K562 (cell line): ENCODE data around the gene UCK1. TPM values are rescaled to one million over a fixed set of nuclear protein-coding genes. Genes with fewer than 3 reads are reported as not detected.

Experiments
- ATAC-seq: fragments of 200-7000 bp; cut with Tn5 transposase; 3 replicates; pipeline ENCODE4 v1.9.1; 2020; ENCODE audit warnings: moderate library complexity
- BruUV-seq: library from RNA; stranded (reverse); fragments of 400-500 nt; replicated peaks from 2 replicates; lab custom pipeline; 2021; lab: Mats Ljungman, UMichigan
- CTCF ChIA-PET: fragments of 300-600 bp; formaldehyde crosslinking; extraction: SDS; loops from one replicate; lab custom pipeline; 2021; ENCODE audit warnings: low intra/inter-chr PET ratio; lab: Yijun Ruan, JAX
- POLR2A ChIA-PET: fragments of 300-600, 350-650 bp; sonication (Branson Sonifier 250); formaldehyde crosslinking; extraction: SDS; loops from one replicate; lab custom pipeline; 2021; ENCODE audit warnings: antibody characterized with exemption, inconsistent platforms; lab: Yijun Ruan, JAX
- DNase-seq, 4 experiments: peaks; one replicate each; pipeline versions ENCODE4 v3.0.0 to v3.0.0-alpha.2; 2011 to 2018; ENCODE audit warnings: low spot score in 3 of 4, mixed read lengths in 3 of 4; ENCODE audit errors: extremely low read depth in 1 of 4
- FAIRE-seq: peaks from 2 replicates; lab custom pipeline; 2011; peaks lifted over from hg19 to GRCh38; lab: Jason Lieb, UNC
- H2AFZ ChIP-seq: 2 replicates; pipeline ENCODE4 v1.6.0; 2011; ENCODE audit warnings: low read depth, low read length, control low read depth, inconsistent platforms
- H3K27ac ChIP-seq: fragments of 200-600 bp; 3 replicates; pipeline ENCODE4 v1.8.0; 2011; ENCODE audit warnings: low read depth, mild to moderate bottlenecking, control low read depth, inconsistent platforms, low read length, moderate library complexity, mixed read lengths; ENCODE audit errors: extremely low read depth
- H3K27me3 ChIP-seq, 2 experiments: fragments of 300-600 bp in 1 of 2; 2 replicates in 1 of 2; 3 replicates in 1 of 2; pipeline versions ENCODE4 v1.6.0 to v1.8.0; 2011; ENCODE audit warnings: inconsistent platforms in 2 of 2, low read length in 2 of 2, mild to moderate bottlenecking in 1 of 2, mixed read lengths in 1 of 2, moderate library complexity in 1 of 2; ENCODE audit not compliant: control insufficient read depth in 2 of 2, insufficient read depth in 2 of 2
- H3K36me3 ChIP-seq: fragments of 300-600 bp; 3 replicates; pipeline ENCODE4 v1.8.0; 2011; ENCODE audit warnings: mild to moderate bottlenecking, low read length, inconsistent platforms; ENCODE audit not compliant: control insufficient read depth, insufficient read depth
- H3K4me1 ChIP-seq, 2 experiments: fragments of 200-600 bp in 1 of 2; replicated peaks in 1 of 2; 2 replicates in 1 of 2; 3 replicates in 1 of 2; pipeline versions ENCODE4 v1.5.1 to v1.8.0; 2011; ENCODE audit warnings: inconsistent platforms in 2 of 2, low read length in 2 of 2, mild to moderate bottlenecking in 1 of 2, mixed read lengths in 1 of 2, moderate library complexity in 1 of 2; ENCODE audit not compliant: control insufficient read depth in 2 of 2, insufficient read depth in 2 of 2
- H3K4me2 ChIP-seq: 2 replicates; pipeline ENCODE4 v1.6.1; 2011; ENCODE audit warnings: low read length, control low read depth, inconsistent platforms, mixed read lengths; ENCODE audit not compliant: insufficient read depth
- H3K4me3 ChIP-seq: fragments of 200-600 bp; sonication (generic), shearing (Covaris generic); 2 replicates; pipeline ENCODE4 v1.5.1; 2016; ENCODE audit warnings: control low read depth, inconsistent platforms
- H3K79me2 ChIP-seq: fragments of 200-600 bp; 3 replicates; pipeline ENCODE4 v1.8.0; 2011; ENCODE audit warnings: low read length, inconsistent platforms; ENCODE audit not compliant: control insufficient read depth, insufficient read depth
- H3K9ac ChIP-seq, 2 experiments: 2 replicates each; pipeline versions ENCODE4 v1.6.0 to v1.6.1; 2011; ENCODE audit warnings: low read depth in 2 of 2, low read length in 2 of 2, control low read depth in 1 of 2, inconsistent platforms in 1 of 2, mild to moderate bottlenecking in 1 of 2, mixed read lengths in 1 of 2; ENCODE audit not compliant: insufficient read depth in 1 of 2
- H3K9me1 ChIP-seq: one replicate; pipeline ENCODE4 v1.6.0; 2011; ENCODE audit warnings: inconsistent platforms, mild to moderate bottlenecking, low read length, moderate library complexity; ENCODE audit not compliant: control insufficient read depth, insufficient read depth
- H3K9me3 ChIP-seq: replicated peaks from 2 replicates; pipeline ENCODE4 v1.5.1; 2011; ENCODE audit warnings: low read depth, low read length, inconsistent platforms; ENCODE audit not compliant: control insufficient read depth, insufficient read depth
- H4K20me1 ChIP-seq: replicated peaks from 2 replicates; pipeline ENCODE4 v1.6.1; 2011; ENCODE audit warnings: low read length, inconsistent platforms, mixed read lengths; ENCODE audit not compliant: control insufficient read depth, insufficient read depth
- HDAC6 ChIP-seq: IDR thresholded peaks from 2 replicates; pipeline ENCODE4 v1.6.1; 2012; ENCODE audit warnings: low read depth, mild to moderate bottlenecking, control low read depth, inconsistent platforms, low read length, moderate library complexity
- RFX1 ChIP-seq: fragments of 450-650 bp; IDR thresholded peaks from 2 replicates; pipeline ENCODE4 v1.6.1; 2016; ENCODE audit warnings: mild to moderate bottlenecking, moderate library complexity
- ZNF586 ChIP-seq: fragments of 450-650 bp; formaldehyde crosslinking; conservative IDR thresholded peaks from 2 replicates; pipeline ENCODE4 v1.4.0; 2020; ENCODE audit warnings: mild to moderate bottlenecking, moderate library complexity
- WGBS: fragments of 100-300 bp; shearing (Covaris generic); methylation state at CpG from one replicate; pipeline ENCODE4 v1.1.6; 2016; ENCODE audit warnings: low coverage, mixed read lengths; ENCODE audit not compliant: insufficient coverage; ENCODE audit errors: missing lambda C conversion rate; 5-methylcytosine and 5-hydroxymethylcytosine counted together
- in situ Hi-C: fragments of 300-500 bp; cut with MboI; formaldehyde crosslinking; loops from 4 replicates; pipeline ENCODE4 v1.15.0; 2018; ENCODE audit warnings: inconsistent platforms, mixed read lengths
- intact Hi-C: fragments of 100-400 bp; cut with micrococcal nuclease; formaldehyde crosslinking; loops from 2 replicates; pipeline ENCODE4 v1.14.2; 2022
- polyA plus RNA-seq, 8 experiments: library from polyadenylated mRNA; depleted of rRNA in 4 of 8; stranded (reverse) in 5 of 8; unstranded in 3 of 8; fragments of >200 nt; fragmentation: Nextera tagmentation in 2 of 8; fragmentation: Illumina TruSeq in 1 of 8; extraction: Ambion mirVana in 2 of 8; extraction: Trizol in 1 of 8; gene quantifications; 2 replicates each; pipeline versions ENCODE4 v1.2.1 to v1.2.3, GENCODE V29; 2011 to 2014; ENCODE audit warnings: inconsistent platforms in 1 of 8, missing spikeins in 1 of 8
- total RNA-seq, 7 experiments: library from RNA; depleted of rRNA in 6 of 7; stranded (reverse); fragments of >200 nt in 6 of 7; fragmentation: Illumina TruSeq in 2 of 7; extraction: Trizol in 2 of 7; gene quantifications; 2 replicates each; pipeline versions ENCODE4 v1.2.1 to v1.2.3, GENCODE V29; 2011 to 2021; ENCODE audit warnings: low replicate concordance in 1 of 7
- TF ChIP-seq, protein P1 (sequence below), 3 experiments: IDR thresholded peaks in 2 of 3; conservative IDR thresholded peaks in 1 of 3; 2 replicates each; pipeline ENCODE4 v1.5.1; 2011 to 2012; ENCODE audit warnings: low read length in 3 of 3, mild to moderate bottlenecking in 3 of 3, control low read depth in 2 of 3, improper control_type of control experiment in 1 of 3, inconsistent platforms in 1 of 3, low read depth in 1 of 3, mixed read lengths in 1 of 3, moderate library complexity in 1 of 3; ENCODE audit not compliant: insufficient read depth in 2 of 3
- TF ChIP-seq, protein P2 (sequence below), 3 experiments: fragments of 200-800 bp in 1 of 3; sonication (Bioruptor generic) in 1 of 3; sonication (generic) in 1 of 3; formaldehyde crosslinking in 1 of 3; IDR thresholded peaks; 2 replicates each; pipeline versions ENCODE4 v1.6.1 to v1.8.0; 2016 to 2022; ENCODE audit warnings: mild to moderate bottlenecking in 2 of 3, missing compliant biosample characterization in 2 of 3, missing genetic modification characterization in 2 of 3, missing genetic modification reagents in 1 of 3
- TF ChIP-seq, protein P3 (sequence below): fragments of 250-450 bp; sonication (Bioruptor Pico); IDR thresholded peaks from 2 replicates; pipeline ENCODE4 v1.5.0; 2021; ENCODE audit warnings: mild to moderate bottlenecking, moderate library complexity
- TF ChIP-seq, protein P4 (sequence below): fragments of 200-800 bp; sonication (Bioruptor generic); IDR thresholded peaks from 2 replicates; pipeline ENCODE4 v1.6.1; 2017; ENCODE audit warnings: missing genetic modification characterization, missing compliant biosample characterization
- TF ChIP-seq, protein P5 (sequence below): IDR thresholded peaks from 2 replicates; pipeline ENCODE4 v1.6.1; 2011; ENCODE audit warnings: borderline replicate concordance, low read depth, mild to moderate bottlenecking, moderate library complexity, low read length; ENCODE audit not compliant: insufficient read depth, poor library complexity, severe bottlenecking

UCK1 gene
- total and polyA plus RNA-seq, 9 of the 15 experiments (the other 6 are each of a cell fraction or from before 2014, with no cell fraction given) = 0.27 to 27.5 (median 16.1) TPM

DNA sequence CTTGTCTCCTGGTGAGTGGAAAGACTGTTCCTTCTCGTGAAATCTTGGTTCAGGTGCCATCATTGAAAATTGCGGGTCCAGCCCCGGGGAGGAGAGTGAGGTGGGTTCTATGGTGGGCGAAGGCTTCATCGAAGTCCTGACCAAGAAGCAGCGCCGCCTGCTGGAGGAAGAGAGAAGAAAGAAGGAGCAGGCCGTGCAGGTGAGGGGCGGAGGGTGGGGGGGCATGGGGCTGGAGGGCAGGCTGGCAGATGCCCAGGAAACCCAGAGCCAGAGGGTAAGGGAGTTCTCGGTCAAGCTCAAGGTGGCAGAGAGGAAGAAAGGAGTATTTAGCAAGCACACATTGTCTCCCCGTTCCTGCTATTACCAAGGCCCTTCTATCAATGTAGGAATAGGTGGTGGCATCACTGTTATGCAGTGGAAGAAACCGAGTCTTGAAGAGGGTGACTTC is 52.6 kb downstream of the UCK1 start:
- POLR2A ChIA-PET = interaction anchor here (2.0 kb wide), 1 partner anchor 10 kb away, joined by 5 read pairs; no protein-coding TSS in a partner anchor
- peaks cover 96% of the 10 kb centered on the region for H3K36me3 ChIP-seq
- TF ChIP-seq, protein P1, sequence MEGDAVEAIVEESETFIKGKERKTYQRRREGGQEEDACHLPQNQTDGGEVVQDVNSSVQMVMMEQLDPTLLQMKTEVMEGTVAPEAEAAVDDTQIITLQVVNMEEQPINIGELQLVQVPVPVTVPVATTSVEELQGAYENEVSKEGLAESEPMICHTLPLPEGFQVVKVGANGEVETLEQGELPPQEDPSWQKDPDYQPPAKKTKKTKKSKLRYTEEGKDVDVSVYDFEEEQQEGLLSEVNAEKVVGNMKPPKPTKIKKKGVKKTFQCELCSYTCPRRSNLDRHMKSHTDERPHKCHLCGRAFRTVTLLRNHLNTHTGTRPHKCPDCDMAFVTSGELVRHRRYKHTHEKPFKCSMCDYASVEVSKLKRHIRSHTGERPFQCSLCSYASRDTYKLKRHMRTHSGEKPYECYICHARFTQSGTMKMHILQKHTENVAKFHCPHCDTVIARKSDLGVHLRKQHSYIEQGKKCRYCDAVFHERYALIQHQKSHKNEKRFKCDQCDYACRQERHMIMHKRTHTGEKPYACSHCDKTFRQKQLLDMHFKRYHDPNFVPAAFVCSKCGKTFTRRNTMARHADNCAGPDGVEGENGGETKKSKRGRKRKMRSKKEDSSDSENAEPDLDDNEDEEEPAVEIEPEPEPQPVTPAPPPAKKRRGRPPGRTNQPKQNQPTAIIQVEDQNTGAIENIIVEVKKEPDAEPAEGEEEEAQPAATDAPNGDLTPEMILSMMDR (IDR thresholded peaks at IDR 0.05 in 2 of 3, conservative IDR thresholded peaks at IDR 0.05 in 1 of 3; ENCODE audit: insufficient read depth in 2 of 3, low read depth in 1 of 3, low read length in 3 of 3) = peak; percentile 50 to 62 (median 55); a peak in 5 of 6 replicates
- TF ChIP-seq RFX1 (no peak), ZNF586 (CRISPR knock-in tag) (no peak), HDAC6 (no peak)
- TF ChIP-seq, protein P2, sequence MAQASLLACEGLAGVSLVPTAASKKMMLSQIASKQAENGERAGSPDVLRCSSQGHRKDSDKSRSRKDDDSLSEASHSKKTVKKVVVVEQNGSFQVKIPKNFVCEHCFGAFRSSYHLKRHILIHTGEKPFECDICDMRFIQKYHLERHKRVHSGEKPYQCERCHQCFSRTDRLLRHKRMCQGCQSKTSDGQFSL (CRISPR knock-in tag; IDR thresholded peaks at IDR 0.05) = 0 out of 2 replicates have a peak, but pooled peaks have one; percentile 41
- TF ChIP-seq, protein P2 (tag; IDR thresholded peaks at IDR 0.05) = 0 out of 4 replicates have a peak, but pooled peaks of 1 of the 2 experiments have one; percentile 54
- TF ChIP-seq, protein P3, sequence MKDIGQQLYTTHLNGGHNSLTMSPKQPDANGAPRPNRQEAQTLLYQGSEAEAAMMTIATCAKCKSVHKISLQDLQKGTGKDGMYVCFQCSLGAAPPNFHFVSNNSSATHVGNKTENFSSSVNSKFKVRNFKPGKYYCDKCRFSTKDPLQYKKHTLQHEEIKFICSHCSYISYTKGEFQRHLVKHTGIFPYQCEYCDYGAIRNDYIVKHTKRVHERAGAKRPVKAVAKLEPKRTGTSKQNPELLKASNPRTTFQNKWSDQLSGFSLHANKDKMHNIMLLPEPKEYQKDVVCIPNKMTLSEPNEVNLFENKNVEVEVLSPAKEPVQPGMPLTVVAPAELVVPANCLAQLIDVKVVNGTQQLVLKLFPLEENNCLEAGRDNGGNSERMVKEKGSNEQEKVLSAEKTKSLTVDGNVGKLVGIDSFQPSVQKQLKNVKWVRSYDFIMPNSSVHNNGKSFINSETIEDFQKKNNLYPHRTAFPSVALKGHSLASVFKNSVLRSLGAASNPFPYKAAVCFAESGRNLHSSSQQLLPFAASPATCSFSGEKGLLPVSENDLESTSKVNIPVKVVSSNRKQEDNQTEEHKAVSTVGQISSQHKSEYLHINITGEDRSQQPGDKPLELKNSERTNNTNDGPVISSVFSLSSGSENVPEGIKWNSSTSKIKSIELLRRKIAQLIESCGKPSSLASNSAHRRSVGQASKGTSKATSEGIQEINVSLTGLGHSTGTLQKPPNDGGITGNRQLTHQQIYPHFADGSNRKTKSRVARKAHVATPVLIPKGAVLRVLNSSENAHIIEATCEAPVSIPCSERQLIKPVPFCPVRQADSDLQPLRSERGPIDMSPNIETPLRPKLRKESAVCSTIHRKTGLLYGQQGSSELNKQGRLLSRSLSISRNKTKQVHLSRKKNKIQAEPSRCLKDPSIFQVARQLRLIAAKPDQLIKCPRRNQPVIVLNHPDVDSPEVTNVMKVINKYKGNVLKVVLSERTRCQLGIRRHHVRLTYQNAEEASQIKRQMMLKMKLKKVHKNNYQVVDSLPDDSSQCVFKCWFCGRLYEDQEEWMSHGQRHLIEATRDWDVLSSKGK (CRISPR knock-in tag) = no peak
- TF ChIP-seq, protein P4, sequence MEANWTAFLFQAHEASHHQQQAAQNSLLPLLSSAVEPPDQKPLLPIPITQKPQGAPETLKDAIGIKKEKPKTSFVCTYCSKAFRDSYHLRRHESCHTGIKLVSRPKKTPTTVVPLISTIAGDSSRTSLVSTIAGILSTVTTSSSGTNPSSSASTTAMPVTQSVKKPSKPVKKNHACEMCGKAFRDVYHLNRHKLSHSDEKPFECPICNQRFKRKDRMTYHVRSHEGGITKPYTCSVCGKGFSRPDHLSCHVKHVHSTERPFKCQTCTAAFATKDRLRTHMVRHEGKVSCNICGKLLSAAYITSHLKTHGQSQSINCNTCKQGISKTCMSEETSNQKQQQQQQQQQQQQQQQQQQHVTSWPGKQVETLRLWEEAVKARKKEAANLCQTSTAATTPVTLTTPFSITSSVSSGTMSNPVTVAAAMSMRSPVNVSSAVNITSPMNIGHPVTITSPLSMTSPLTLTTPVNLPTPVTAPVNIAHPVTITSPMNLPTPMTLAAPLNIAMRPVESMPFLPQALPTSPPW = peak; percentile 42; the same call in 1 of the 2 replicates
- TF ChIP-seq, protein P5, sequence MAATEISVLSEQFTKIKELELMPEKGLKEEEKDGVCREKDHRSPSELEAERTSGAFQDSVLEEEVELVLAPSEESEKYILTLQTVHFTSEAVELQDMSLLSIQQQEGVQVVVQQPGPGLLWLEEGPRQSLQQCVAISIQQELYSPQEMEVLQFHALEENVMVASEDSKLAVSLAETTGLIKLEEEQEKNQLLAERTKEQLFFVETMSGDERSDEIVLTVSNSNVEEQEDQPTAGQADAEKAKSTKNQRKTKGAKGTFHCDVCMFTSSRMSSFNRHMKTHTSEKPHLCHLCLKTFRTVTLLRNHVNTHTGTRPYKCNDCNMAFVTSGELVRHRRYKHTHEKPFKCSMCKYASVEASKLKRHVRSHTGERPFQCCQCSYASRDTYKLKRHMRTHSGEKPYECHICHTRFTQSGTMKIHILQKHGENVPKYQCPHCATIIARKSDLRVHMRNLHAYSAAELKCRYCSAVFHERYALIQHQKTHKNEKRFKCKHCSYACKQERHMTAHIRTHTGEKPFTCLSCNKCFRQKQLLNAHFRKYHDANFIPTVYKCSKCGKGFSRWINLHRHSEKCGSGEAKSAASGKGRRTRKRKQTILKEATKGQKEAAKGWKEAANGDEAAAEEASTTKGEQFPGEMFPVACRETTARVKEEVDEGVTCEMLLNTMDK = peak; percentile 79
- BruUV-seq = no TSS peak
- intact Hi-C loops = loop anchor here (5.0 kb wide), 1 partner anchor 126 kb away; no protein-coding TSS in a partner anchor
- no peak overlapping the region for H3K27ac ChIP-seq
- WGBS = 70% methylated on average over 8 of the region's 12 CpGs
- H2AFZ ChIP-seq = no peak overlapping the region
- H3K27me3 ChIP-seq = no peaks in the 10 kb centered on the region
- H3K4me1 ChIP-seq = peaks cover 0 to 7% of the 10 kb centered on the region in 2 experiments; a peak in 1 of 5 replicates
- H3K4me2 ChIP-seq = no peak overlapping the region
- ATAC-seq = peak; percentile 77
- FAIRE-seq = no peak
- CTCF ChIA-PET = interaction anchor here (1.8 kb wide), 1 partner anchor 129 kb away, joined by 12 read pairs; no protein-coding TSS in a partner anchor
- H4K20me1 ChIP-seq = no peaks in the 10 kb centered on the region
- H3K4me3 ChIP-seq = no peak overlapping the region
- no peaks in the 10 kb centered on the region for H3K9me1 ChIP-seq
- in situ Hi-C loops = loop anchor here (10.0 kb wide), 1 partner anchor 124 kb away; no protein-coding TSS in a partner anchor
- DNase-seq = peak; percentile 45 to 67 (median 60)
- H3K9ac ChIP-seq = no peak overlapping the region
- H3K9me3 ChIP-seq = no peaks in the 10 kb centered on the region
- no peaks in the 10 kb centered on the region for H3K79me2 ChIP-seq
